Measurements from ENCODE around the gene UTS2R. TPM values are rescaled to one million over a fixed set of nuclear protein-coding genes. Genes with fewer than 3 reads are reported as not detected.
A peak's percentile ranks its signal among the peaks of the same experiment; 100 is the strongest.

Gene UTS2R
- total and polyA plus RNA-seq, 2 of the 4 experiments (the other 2 are of a cell fraction): not detected

GRCh38 chr17:82339634-82340580, 31.7 kb upstream of the UTS2R start:
- POLR2A ChIA-PET (ENCODE audit: unreplicated experiment): no interaction called here
- H2BK5ac ChIP-seq (ENCODE audit: low read depth, low read length, poor library complexity, severe bottlenecking): no peak overlapping the region
- peak overlapping the region; percentile 90 for H4K91ac ChIP-seq (ENCODE audit: insufficient read depth, low read depth, low read length)
- CTCF ChIA-PET: no interaction called here
- no peak overlapping the region for H3K9ac ChIP-seq (ENCODE audit: low read depth, low read length)
- peak overlapping the region; percentile 92 for H2BK120ac ChIP-seq (ENCODE audit: low read depth, low read length)
- no peak overlapping the region for H3K4me3 ChIP-seq (ENCODE audit: insufficient read depth, low read depth, low read length)
- H2AFZ ChIP-seq (replicated peaks; ENCODE audit: low read length, poor library complexity): peak overlapping the region; percentile 96
- no peak for DNase-seq
- in situ Hi-C loops (cut with MboI; ENCODE audit: low sequenced_read_pairs) (no loop called here), dilution Hi-C loops (cut with HindIII; ENCODE audit: low sequenced_read_pairs, unreplicated experiment) (no loop called here), intact Hi-C loops (cut with micrococcal nuclease) (no loop called here)
- H3K4ac ChIP-seq (ENCODE audit: low read depth, low read length): peak overlapping the region; percentile 83
- H3K4me1 ChIP-seq (ENCODE audit: control insufficient read depth, insufficient read depth, low read length): peaks cover 10% of the 10 kb centered on the region
- H3K27ac ChIP-seq (ENCODE audit: insufficient read depth, low read length): 0 out of 2 replicates have a peak overlapping the region, but pooled peaks have one; percentile 7
- no peaks in the 10 kb centered on the region for H4K20me1 ChIP-seq (ENCODE audit: insufficient read depth, low read length)
- H3K9me1 ChIP-seq (ENCODE audit: insufficient read depth, low read length): peaks cover 7% of the 10 kb centered on the region
- peaks cover 4% of the 10 kb centered on the region for H3K27me3 ChIP-seq (ENCODE audit: control insufficient read depth, insufficient read depth, low read length)
- H3K36me3 ChIP-seq (ENCODE audit: control insufficient read depth, insufficient read depth, low read length): no peaks in the 10 kb centered on the region
- peak overlapping the region; percentile 70; the same call in 1 of the 2 replicates for H2AK5ac ChIP-seq (ENCODE audit: low read depth, low read length)
- H3K23ac ChIP-seq (ENCODE audit: low read depth, low read length): no peak overlapping the region
- peak overlapping the region; percentile 19; the same call in 1 of the 2 replicates for H3K18ac ChIP-seq (ENCODE audit: low read depth, low read length)
- H4K8ac ChIP-seq (ENCODE audit: low read depth in 2 of 2, low read length in 2 of 2): peak overlapping the region; percentile 51 to 91; a peak in 3 of 4 replicates
- no peak overlapping the region for H3K56ac ChIP-seq (ENCODE audit: extremely low read depth, insufficient read depth, low read length)
- no peaks in the 10 kb centered on the region for H3K9me3 ChIP-seq (ENCODE audit: control insufficient read depth, insufficient read depth, low read length)
- no peak for ATAC-seq (ENCODE audit: low read depth)
- no TSS peak for BruUV-seq (replicated peaks)
- H3K4me2 ChIP-seq (ENCODE audit: low read depth, low read length): no peak overlapping the region
- H3K14ac ChIP-seq (replicated peaks; ENCODE audit: low read depth, low read length): peak overlapping the region; percentile 82; the same call in 1 of the 2 replicates
- H2AK9ac ChIP-seq (replicated peaks; ENCODE audit: low read depth, low read length, poor library complexity): peak overlapping the region; percentile 67
- peak overlapping the region; percentile 47; the same call in 1 of the 2 replicates for H4K5ac ChIP-seq (ENCODE audit: low read depth, low read length)
- H3K79me1 ChIP-seq (ENCODE audit: low read depth in 1 of 2, low read length in 2 of 2): no peaks in the 10 kb centered on the region
- H2BK15ac ChIP-seq (ENCODE audit: low read depth, low read length): peak overlapping the region; percentile 58; the same call in 2 of the 3 replicates
- no CpG with 5 or more reads among the region's 10 CpGs for WGBS, 2 experiments (ENCODE audit: extremely low coverage in 2 of 2, insufficient read length in 1 of 2)
- peak overlapping the region; percentile 88 for H2BK20ac ChIP-seq (ENCODE audit: low read depth, low read length)
- TF ChIP-seq MXI1 (IDR thresholded peaks at IDR 0.05; ENCODE audit: borderline replicate concordance, low read depth, low read length) (no peak), USF2 (IDR thresholded peaks at IDR 0.05; ENCODE audit: low read depth, low read length) (no peak), NFE2L2 (IDR thresholded peaks at IDR 0.05; ENCODE audit: low read depth, low read length) (no peak), CTCF (conservative IDR thresholded peaks at IDR 0.05; ENCODE audit: low read depth, low read length) (no peak), SMC3 (IDR thresholded peaks at IDR 0.05; ENCODE audit: low read depth, low read length) (no peak), POLR2A (IDR thresholded peaks at IDR 0.05; ENCODE audit: low read depth, low read length) (no peak), MAFK (IDR thresholded peaks at IDR 0.05; ENCODE audit: low read depth, low read length) (no peak), BHLHE40 (IDR thresholded peaks at IDR 0.05; ENCODE audit: low read depth, low read length) (no peak), ELK1 (IDR thresholded peaks at IDR 0.05; ENCODE audit: borderline replicate concordance, low read depth, low read length) (no peak), MAZ (IDR thresholded peaks at IDR 0.05; ENCODE audit: borderline replicate concordance, low read depth, low read length) (no peak), CEBPB (IDR thresholded peaks at IDR 0.05; ENCODE audit: low read depth, low read length) (no peak), RAD21 (IDR thresholded peaks at IDR 0.05; ENCODE audit: low read length) (no peak), RFX5 (IDR thresholded peaks at IDR 0.05; ENCODE audit: low read depth, low read length) (no peak), RCOR1 (IDR thresholded peaks at IDR 0.05; ENCODE audit: insufficient replicate concordance, low read length) (no peak)

Data from IMR-90 (cell line).